Measurements from ENCODE around the gene DMRT3. TPM values are rescaled to one million over a fixed set of nuclear protein-coding genes. Genes with fewer than 3 reads are reported as not detected.

Gene DMRT3
- total and polyA plus RNA-seq, 2 experiments from 2014 or later: 0.28 TPM; not detected in 1

DNA sequence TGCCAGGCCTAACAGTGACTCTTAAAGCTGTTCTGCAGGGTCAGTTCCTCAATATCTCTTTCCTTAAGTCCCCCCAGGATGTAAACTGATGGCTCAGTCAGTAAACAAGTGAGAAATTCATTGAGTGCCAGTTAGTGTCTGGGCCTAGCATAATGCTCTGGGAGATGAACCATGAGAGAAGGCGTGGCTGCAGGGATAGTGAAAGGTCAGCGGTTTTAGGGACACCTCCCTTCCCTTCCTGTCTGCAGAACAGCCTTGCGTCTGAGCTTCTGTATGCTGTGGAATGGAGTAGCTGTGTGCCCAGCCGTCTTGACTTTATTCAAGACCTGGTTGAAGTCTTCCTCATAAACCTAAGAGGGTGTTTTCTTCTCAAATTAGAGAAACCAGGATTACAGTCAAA is 46.7 kb upstream of the DMRT3 start:
- H3K4me3 ChIP-seq: no peak overlapping the region
- H3K36me3 ChIP-seq (replicated peaks; ENCODE audit: insufficient read depth, low read depth): no peaks in the 10 kb centered on the region
- H3K4me2 ChIP-seq: no peak overlapping the region
- H3K4me1 ChIP-seq (ENCODE audit: insufficient read depth): no peaks in the 10 kb centered on the region
- no peak for DNase-seq (ENCODE audit: low spot score)
- peaks cover 3% of the 10 kb centered on the region for H3K27me3 ChIP-seq
- TF ChIP-seq EZH2 (IDR thresholded peaks at IDR 0.05; ENCODE audit: borderline replicate concordance): no peak
- TF ChIP-seq CTCF (IDR thresholded peaks at IDR 0.05; ENCODE audit: poor library complexity): no peak
- no peak for TF ChIP-seq EZH2phosphoT487 (IDR thresholded peaks at IDR 0.05; ENCODE audit: low read depth, severe bottlenecking, unreplicated experiment)
- H2AFZ ChIP-seq: no peak overlapping the region
- H3K9me3 ChIP-seq (ENCODE audit: low read depth): no peaks in the 10 kb centered on the region
- no peaks in the 10 kb centered on the region for H4K20me1 ChIP-seq (ENCODE audit: insufficient read depth, poor library complexity, severe bottlenecking)
- H3K27ac ChIP-seq: no peak overlapping the region
- no peaks in the 10 kb centered on the region for H3K79me2 ChIP-seq
- WGBS (ENCODE audit: low lambda C conversion rate, missing lambda C conversion rate): 86% methylated on average over 4 of the region's 4 CpGs
- no peaks in the 10 kb centered on the region for H3K9me2 ChIP-seq (replicated peaks; ENCODE audit: insufficient read depth)

DNA sequence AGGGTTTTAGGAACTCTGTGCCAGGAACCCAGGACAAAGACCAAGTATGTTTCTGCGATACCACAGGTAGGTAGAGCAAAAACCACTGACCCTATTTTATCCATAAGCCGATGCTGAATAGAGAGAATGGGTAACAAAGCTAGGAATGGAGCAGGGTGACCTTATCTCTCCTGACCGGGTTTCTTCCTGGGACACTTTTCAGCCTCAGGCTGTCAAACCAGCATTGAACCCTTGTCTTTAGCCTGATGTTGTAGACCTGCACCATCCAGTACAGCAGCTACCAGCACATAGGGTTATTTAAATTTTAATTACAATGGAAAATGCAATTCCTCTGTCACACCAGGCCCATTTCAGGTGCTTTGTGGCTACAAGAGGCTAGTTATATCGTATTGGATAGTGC is 43.1 kb upstream of the DMRT3 start:
- no peak overlapping the region for H3K27ac ChIP-seq
- H3K79me2 ChIP-seq: no peaks in the 10 kb centered on the region
- H3K36me3 ChIP-seq (replicated peaks; ENCODE audit: insufficient read depth, low read depth): no peaks in the 10 kb centered on the region
- no peak overlapping the region for H2AFZ ChIP-seq
- no peaks in the 10 kb centered on the region for H3K9me2 ChIP-seq (replicated peaks; ENCODE audit: insufficient read depth)
- no peak for TF ChIP-seq CTCF (IDR thresholded peaks at IDR 0.05; ENCODE audit: poor library complexity)
- no peak for TF ChIP-seq EZH2phosphoT487 (IDR thresholded peaks at IDR 0.05; ENCODE audit: low read depth, severe bottlenecking, unreplicated experiment)
- no peak for TF ChIP-seq EZH2 (IDR thresholded peaks at IDR 0.05; ENCODE audit: borderline replicate concordance)
- peaks cover 4% of the 10 kb centered on the region for H3K27me3 ChIP-seq
- H4K20me1 ChIP-seq (ENCODE audit: insufficient read depth, poor library complexity, severe bottlenecking): no peaks in the 10 kb centered on the region
- no peak overlapping the region for H3K4me2 ChIP-seq
- no peaks in the 10 kb centered on the region for H3K4me1 ChIP-seq (ENCODE audit: insufficient read depth)
- peaks cover 4% of the 10 kb centered on the region for H3K9me3 ChIP-seq (ENCODE audit: low read depth)
- no peak overlapping the region for H3K4me3 ChIP-seq
- no peak for DNase-seq (ENCODE audit: low spot score)
- WGBS (ENCODE audit: low lambda C conversion rate, missing lambda C conversion rate): 83% methylated on average over 4 of the region's 4 CpGs

GRCh38 chr9:935348-935965 is 41.0 kb upstream of the DMRT3 start:
- 47% methylated on average over 10 of the region's 10 CpGs for WGBS (ENCODE audit: low lambda C conversion rate, missing lambda C conversion rate)
- H4K20me1 ChIP-seq (ENCODE audit: insufficient read depth, poor library complexity, severe bottlenecking): no peaks in the 10 kb centered on the region
- TF ChIP-seq EZH2 (IDR thresholded peaks at IDR 0.05; ENCODE audit: borderline replicate concordance): no peak
- TF ChIP-seq EZH2phosphoT487 (IDR thresholded peaks at IDR 0.05; ENCODE audit: low read depth, severe bottlenecking, unreplicated experiment): no peak
- TF ChIP-seq CTCF (IDR thresholded peaks at IDR 0.05; ENCODE audit: poor library complexity): no peak
- no peaks in the 10 kb centered on the region for H3K36me3 ChIP-seq (replicated peaks; ENCODE audit: insufficient read depth, low read depth)
- H3K27me3 ChIP-seq: peaks cover 4% of the 10 kb centered on the region
- peak overlapping the region; percentile 57 for H3K4me2 ChIP-seq
- peak; percentile 33 for DNase-seq (ENCODE audit: low spot score)
- H3K4me3 ChIP-seq: no peak overlapping the region
- peaks cover 4% of the 10 kb centered on the region for H3K9me3 ChIP-seq (ENCODE audit: low read depth)
- H3K79me2 ChIP-seq: no peaks in the 10 kb centered on the region
- H3K4me1 ChIP-seq (ENCODE audit: insufficient read depth): no peaks in the 10 kb centered on the region
- no peak overlapping the region for H2AFZ ChIP-seq
- H3K9me2 ChIP-seq (replicated peaks; ENCODE audit: insufficient read depth): no peaks in the 10 kb centered on the region
- no peak overlapping the region for H3K27ac ChIP-seq
